ENCODE results near the gene MIXL1. TPM values are rescaled to one million over a fixed set of nuclear protein-coding genes. Genes with fewer than 3 reads are reported as not detected.
A peak's percentile ranks its signal among the peaks of the same experiment; 100 is the strongest.
"Not testable (repeated sequence)": the region's sequence is repeated elsewhere in the genome, so short reads cannot be mapped to it uniquely, and the experiment has no call there.

Gene MIXL1
- total RNA-seq, 1 experiment from 2014 or later: not detected

DNA sequence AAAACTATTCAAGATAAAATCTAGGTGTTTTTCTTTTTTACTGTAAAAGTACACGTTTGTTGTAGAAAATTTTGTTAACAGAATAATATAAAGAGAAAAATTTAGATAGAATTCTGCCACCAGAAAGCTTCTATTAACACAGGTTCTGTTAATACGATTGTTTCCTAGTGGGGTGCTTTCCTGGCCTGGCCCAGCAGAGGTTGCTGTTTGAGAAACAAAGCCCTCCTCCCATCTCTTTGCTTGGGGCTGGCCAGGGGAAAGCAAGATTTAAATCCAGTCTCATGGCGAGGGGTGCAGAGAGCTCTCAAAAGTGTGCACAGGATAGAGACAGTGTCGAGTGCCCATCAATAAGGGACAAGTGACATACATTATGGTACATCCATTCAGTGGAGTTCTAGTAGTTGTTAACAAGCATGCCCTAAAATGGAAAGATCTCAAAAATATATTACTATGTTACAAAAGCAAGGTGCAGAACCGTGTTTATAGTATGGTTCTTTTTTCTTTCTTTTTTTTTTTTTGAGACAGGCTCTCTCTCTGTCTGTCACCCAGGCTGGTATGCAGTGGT, 22.4 kb upstream of the MIXL1 start:
- POLR2A ChIA-PET (ENCODE audit: unreplicated experiment): no interaction called here
- H3K79me2 ChIP-seq (ENCODE audit: low read depth): no peaks in the 10 kb centered on the region

DNA sequence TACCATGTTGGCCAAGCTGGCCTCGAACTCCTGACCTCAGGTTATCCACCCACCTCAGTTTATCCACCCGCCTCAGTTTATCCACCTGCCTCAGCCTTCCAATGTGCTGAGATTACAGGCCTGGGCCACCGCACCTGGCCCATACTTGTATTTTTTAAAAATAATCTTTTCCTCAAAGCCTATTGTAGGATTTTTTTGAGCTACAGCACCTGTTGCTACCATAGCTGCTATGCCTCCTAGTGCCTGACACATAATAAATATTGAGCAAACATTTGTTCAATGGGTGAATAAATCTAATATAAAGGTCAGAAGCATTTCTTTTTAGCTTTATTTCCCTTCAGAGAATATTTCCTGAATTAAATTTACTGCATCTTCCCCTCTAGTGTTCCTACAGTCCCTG, 21.2 kb upstream of the MIXL1 start:
- Histone ChIP-seq H3K79me2 (ENCODE audit: low read depth) (no peaks in the 10 kb centered on the region), H2AFZ (no peak overlapping the region), H3K4me2 (peak overlapping the region; percentile 26), H3K27ac (0 out of 2 replicates have a peak overlapping the region, but pooled peaks have one; percentile 0), H3K9me2 (ENCODE audit: insufficient read depth) (no peaks in the 10 kb centered on the region), H3K9me3 (ENCODE audit: insufficient read depth, low read depth) (no peaks in the 10 kb centered on the region), H3K36me3 (ENCODE audit: low read depth) (no peaks in the 10 kb centered on the region), H3K4me1 (replicated peaks; ENCODE audit: insufficient read depth) (peaks cover 20% of the 10 kb centered on the region), H3F3A (ENCODE audit: insufficient read depth, low read depth) (peaks cover 17% of the 10 kb centered on the region; the same call in 1 of the 2 replicates), H3K4me3 (no peak overlapping the region), H3K27me3 (ENCODE audit: insufficient read depth, low read depth) (no peaks in the 10 kb centered on the region), H4K20me1 (ENCODE audit: insufficient read depth) (no peaks in the 10 kb centered on the region)
- DNase-seq: no peak
- ChIA-PET POLR2A (ENCODE audit: unreplicated experiment) (interaction anchor here (0.6 to 0.7 kb wide), 3 partner anchors 17 to 802 kb away, joined by 3 to 4 read pairs (median 3); no protein-coding TSS in a partner anchor), CTCF (interaction anchor here (0.5 to 1.3 kb wide), 9 partner anchors 17 to 206 kb away, joined by 3 to 12 read pairs (median 5); partner anchors contain the start of gene PARP1)
- no TSS peak for BruUV-seq (replicated peaks)
- intact Hi-C loops (cut with micrococcal nuclease; ENCODE audit: unreplicated experiment): loop anchor here (5.0 kb wide), 1 partner anchor 130 kb away; no protein-coding TSS in a partner anchor
- TF ChIP-seq, protein P1, sequence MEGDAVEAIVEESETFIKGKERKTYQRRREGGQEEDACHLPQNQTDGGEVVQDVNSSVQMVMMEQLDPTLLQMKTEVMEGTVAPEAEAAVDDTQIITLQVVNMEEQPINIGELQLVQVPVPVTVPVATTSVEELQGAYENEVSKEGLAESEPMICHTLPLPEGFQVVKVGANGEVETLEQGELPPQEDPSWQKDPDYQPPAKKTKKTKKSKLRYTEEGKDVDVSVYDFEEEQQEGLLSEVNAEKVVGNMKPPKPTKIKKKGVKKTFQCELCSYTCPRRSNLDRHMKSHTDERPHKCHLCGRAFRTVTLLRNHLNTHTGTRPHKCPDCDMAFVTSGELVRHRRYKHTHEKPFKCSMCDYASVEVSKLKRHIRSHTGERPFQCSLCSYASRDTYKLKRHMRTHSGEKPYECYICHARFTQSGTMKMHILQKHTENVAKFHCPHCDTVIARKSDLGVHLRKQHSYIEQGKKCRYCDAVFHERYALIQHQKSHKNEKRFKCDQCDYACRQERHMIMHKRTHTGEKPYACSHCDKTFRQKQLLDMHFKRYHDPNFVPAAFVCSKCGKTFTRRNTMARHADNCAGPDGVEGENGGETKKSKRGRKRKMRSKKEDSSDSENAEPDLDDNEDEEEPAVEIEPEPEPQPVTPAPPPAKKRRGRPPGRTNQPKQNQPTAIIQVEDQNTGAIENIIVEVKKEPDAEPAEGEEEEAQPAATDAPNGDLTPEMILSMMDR (conservative IDR thresholded peaks at IDR 0.05): no peak
- TF ChIP-seq EZH2 (IDR thresholded peaks at IDR 0.05; ENCODE audit: low read depth): no peak

More for the DNA sequence above, 22.4 kb upstream of the MIXL1 start:
- CTCF ChIA-PET: interaction anchor here (0.6 kb wide), 1 partner anchor 110 kb away, joined by 4 read pairs; no protein-coding TSS in a partner anchor
- DNase-seq: no peak
- BruUV-seq (replicated peaks): no TSS peak
- no peak overlapping the region for H3K27ac ChIP-seq
- H3K9me2 ChIP-seq (ENCODE audit: insufficient read depth): no peaks in the 10 kb centered on the region
- no peaks in the 10 kb centered on the region for H3K27me3 ChIP-seq (ENCODE audit: insufficient read depth, low read depth)
- intact Hi-C loops (cut with micrococcal nuclease; ENCODE audit: unreplicated experiment): loop anchor here (5.0 kb wide), 1 partner anchor 131 kb away; no protein-coding TSS in a partner anchor
- no peaks in the 10 kb centered on the region for H4K20me1 ChIP-seq (ENCODE audit: insufficient read depth)
- no peak overlapping the region for H2AFZ ChIP-seq
- H3K36me3 ChIP-seq (ENCODE audit: low read depth): no peaks in the 10 kb centered on the region
- no peak overlapping the region for H3K4me2 ChIP-seq
- H3F3A ChIP-seq (ENCODE audit: insufficient read depth, low read depth): peaks cover 17% of the 10 kb centered on the region; the same call in 1 of the 2 replicates
- H3K4me1 ChIP-seq (replicated peaks; ENCODE audit: insufficient read depth): peaks cover 20% of the 10 kb centered on the region
- no peaks in the 10 kb centered on the region for H3K9me3 ChIP-seq (ENCODE audit: insufficient read depth, low read depth)
- TF ChIP-seq EZH2 (IDR thresholded peaks at IDR 0.05; ENCODE audit: low read depth): no peak
- TF ChIP-seq, protein P1 (conservative IDR thresholded peaks at IDR 0.05): no peak; the same call in 1 of the 2 replicates
- no peak overlapping the region for H3K4me3 ChIP-seq

DNA sequence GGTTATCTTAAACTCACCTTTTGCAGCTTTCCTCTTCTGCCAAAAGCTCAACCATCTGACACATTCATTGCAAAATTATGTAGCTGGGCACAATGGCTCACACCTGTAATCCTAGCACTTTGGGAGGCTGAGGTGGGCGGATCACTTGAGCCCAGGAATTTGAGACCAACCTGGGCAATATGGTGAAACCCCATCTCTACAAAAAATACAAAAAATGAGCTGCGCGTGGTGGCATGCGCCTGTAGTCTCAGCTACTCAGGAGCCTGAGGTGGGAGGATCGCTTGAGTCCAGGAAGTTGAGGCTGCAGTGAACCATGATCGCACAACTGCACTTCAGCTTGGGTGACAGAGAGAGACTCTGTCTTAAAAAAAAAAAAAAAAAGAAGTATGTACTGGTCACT, 20.8 kb upstream of the MIXL1 start:
- POLR2A ChIA-PET (ENCODE audit: unreplicated experiment): interaction anchor here (0.5 to 0.7 kb wide), 8 partner anchors 9 to 803 kb away, joined by 3 to 8 read pairs (median 4); partner anchors contain the start of gene H3-3A
- intact Hi-C loops (cut with micrococcal nuclease; ENCODE audit: unreplicated experiment): loop anchor here (5.0 kb wide), 1 partner anchor 130 kb away; no protein-coding TSS in a partner anchor
- H3K36me3 ChIP-seq (ENCODE audit: low read depth); H3K9me2 ChIP-seq (ENCODE audit: insufficient read depth); H3K9me3 ChIP-seq (ENCODE audit: insufficient read depth, low read depth); H4K20me1 ChIP-seq (ENCODE audit: insufficient read depth); H2AFZ ChIP-seq; H3K4me3 ChIP-seq; BruUV-seq (replicated peaks); H3K79me2 ChIP-seq (ENCODE audit: low read depth); H3K27me3 ChIP-seq (ENCODE audit: insufficient read depth, low read depth): not testable (repeated sequence)
- H3K4me2 ChIP-seq: peak overlapping the region; percentile 26
- DNase-seq: peak; percentile 67 to 76
- 0 out of 2 replicates have a peak overlapping the region, but pooled peaks have one; percentile 0 for H3K27ac ChIP-seq
- peaks cover 20% of the 10 kb centered on the region for H3K4me1 ChIP-seq (replicated peaks; ENCODE audit: insufficient read depth)
- CTCF ChIA-PET: interaction anchor here (0.6 to 1.3 kb wide), 9 partner anchors 17 to 216 kb away, joined by 3 to 11 read pairs (median 4); partner anchors contain the start of gene PARP1
- peaks cover 17% of the 10 kb centered on the region; the same call in 1 of the 2 replicates for H3F3A ChIP-seq (ENCODE audit: insufficient read depth, low read depth)

Data from PC-9 (cell line).